ENCODE measurements around the gene LDLRAD4.

Gene LDLRAD4

DNA sequence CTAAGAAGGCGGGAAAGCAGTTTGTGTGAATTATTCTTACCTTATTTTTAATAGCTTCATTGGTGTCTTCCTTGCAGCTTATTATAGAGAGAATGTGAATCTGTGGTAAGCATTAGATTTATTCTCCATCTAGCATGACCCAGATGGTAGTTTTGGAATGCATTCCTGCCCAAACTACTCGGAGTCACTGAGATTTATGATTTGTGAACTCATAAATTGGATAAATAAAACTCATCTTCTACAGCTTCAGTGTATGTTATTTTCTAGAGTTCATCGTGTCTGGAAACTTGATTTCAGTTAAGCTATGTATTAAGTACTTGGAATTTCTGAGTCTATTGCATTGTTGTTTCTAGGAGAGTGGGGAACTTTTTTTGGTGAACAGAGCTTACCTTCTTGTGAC, 337.3 kb downstream of the LDLRAD4 start:
- Mint-ChIP-seq H3K36me3 (no peaks in the 10 kb centered on the region), H3K4me3 (no peak overlapping the region), H3K9me3 (no peaks in the 10 kb centered on the region), H3K27ac (peak overlapping the region; percentile 16), H3K4me1 (peaks cover 13% of the 10 kb centered on the region)
- ATAC-seq (no peak), DNase-seq (ENCODE audit: low spot score in 2 of 2) (no peak)

DNA sequence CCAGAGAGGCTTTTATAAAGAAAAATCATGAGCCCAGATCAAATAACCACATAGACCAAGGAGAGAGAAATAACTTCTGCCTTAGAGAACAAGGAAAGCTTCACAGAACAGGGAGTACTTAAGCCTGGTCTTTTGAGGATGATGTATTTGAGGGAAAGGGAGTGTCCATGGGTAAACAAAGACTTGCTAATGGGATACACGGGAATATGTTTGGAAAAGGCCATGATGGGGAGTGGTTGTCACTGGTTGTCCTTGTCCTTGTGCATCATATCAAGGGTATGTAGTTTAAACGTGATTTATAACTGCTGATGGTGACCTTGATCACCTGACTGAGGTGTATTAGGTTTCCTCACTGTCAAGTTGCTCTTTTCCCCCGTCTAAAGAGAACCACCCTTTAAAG, 337.9 kb downstream of the LDLRAD4 start:
- DNase-seq (ENCODE audit: low spot score in 2 of 2) (no peak), ATAC-seq (no peak)
- Mint-ChIP-seq H3K27ac (peak overlapping the region; percentile 16), H3K4me3 (no peak overlapping the region), H3K4me1 (peaks cover 14% of the 10 kb centered on the region), H3K36me3 (no peaks in the 10 kb centered on the region), H3K9me3 (no peaks in the 10 kb centered on the region)

GRCh38 chr18:13558124-13558523, 339.6 kb downstream of the LDLRAD4 start:
- DNase-seq (ENCODE audit: low spot score in 2 of 2) = no peak
- Mint-ChIP-seq H3K36me3 (no peaks in the 10 kb centered on the region), H3K27ac (peak overlapping the region; percentile 84), H3K4me1 (peaks cover 27% of the 10 kb centered on the region), H3K9me3 (no peaks in the 10 kb centered on the region), H3K4me3 (no peak overlapping the region)
- ATAC-seq = peak; percentile 59

- DNase-seq (ENCODE audit: low spot score in 2 of 2) = no peak
- Mint-ChIP-seq H3K4me3 (no peak overlapping the region), H3K4me1 (peaks cover 32% of the 10 kb centered on the region), H3K9me3 (no peaks in the 10 kb centered on the region), H3K27ac (no peak overlapping the region), H3K36me3 (no peaks in the 10 kb centered on the region)
- ATAC-seq = no peak
Observed at GRCh38 chr18:13558790-13559189, 340.2 kb downstream of the LDLRAD4 start.

- H3K9me3 Mint-ChIP-seq = no peaks in the 10 kb centered on the region
- peak overlapping the region; percentile 5 for H3K27ac Mint-ChIP-seq
- no peak for DNase-seq (ENCODE audit: low spot score in 2 of 2)
- no peaks in the 10 kb centered on the region for H3K36me3 Mint-ChIP-seq
- no peak for ATAC-seq
- no peak overlapping the region for H3K4me3 Mint-ChIP-seq
- peaks cover 40% of the 10 kb centered on the region for H3K4me1 Mint-ChIP-seq
Observed at GRCh38 chr18:13559754-13560153, 341.2 kb downstream of the LDLRAD4 start.

- peaks cover 42% of the 10 kb centered on the region for H3K4me1 Mint-ChIP-seq
Observed at GRCh38 chr18:13560306-13560705, 341.7 kb downstream of the LDLRAD4 start.

GRCh38 chr18:13562494-13563029, 344.0 kb downstream of the LDLRAD4 start:
- H3K4me3 Mint-ChIP-seq = peak overlapping the region; percentile 73
- DNase-seq (ENCODE audit: low spot score in 2 of 2) = peak; percentile 64 to 89
- peak; percentile 93 for ATAC-seq
- peak overlapping the region; percentile 98 for H3K27ac Mint-ChIP-seq
- no peaks in the 10 kb centered on the region for H3K36me3 Mint-ChIP-seq
- peaks cover 62% of the 10 kb centered on the region for H3K4me1 Mint-ChIP-seq
- H3K9me3 Mint-ChIP-seq = no peaks in the 10 kb centered on the region

More at GRCh38 chr18:13560306-13560705, 341.7 kb downstream of the LDLRAD4 start:
- no peak for ATAC-seq
- H3K4me3 Mint-ChIP-seq = no peak overlapping the region
- no peaks in the 10 kb centered on the region for H3K9me3 Mint-ChIP-seq
- no peaks in the 10 kb centered on the region for H3K36me3 Mint-ChIP-seq
- DNase-seq (ENCODE audit: low spot score in 2 of 2) = no peak
- H3K27ac Mint-ChIP-seq = peak overlapping the region; percentile 5

GRCh38 chr18:13563390-13563805, 344.8 kb downstream of the LDLRAD4 start:
- Mint-ChIP-seq H3K36me3 (no peaks in the 10 kb centered on the region), H3K9me3 (no peaks in the 10 kb centered on the region), H3K27ac (peak overlapping the region; percentile 98), H3K4me1 (peaks cover 66% of the 10 kb centered on the region), H3K4me3 (peak overlapping the region; percentile 73)
- ATAC-seq (no peak), DNase-seq (ENCODE audit: low spot score in 2 of 2) (no peak)

DNA sequence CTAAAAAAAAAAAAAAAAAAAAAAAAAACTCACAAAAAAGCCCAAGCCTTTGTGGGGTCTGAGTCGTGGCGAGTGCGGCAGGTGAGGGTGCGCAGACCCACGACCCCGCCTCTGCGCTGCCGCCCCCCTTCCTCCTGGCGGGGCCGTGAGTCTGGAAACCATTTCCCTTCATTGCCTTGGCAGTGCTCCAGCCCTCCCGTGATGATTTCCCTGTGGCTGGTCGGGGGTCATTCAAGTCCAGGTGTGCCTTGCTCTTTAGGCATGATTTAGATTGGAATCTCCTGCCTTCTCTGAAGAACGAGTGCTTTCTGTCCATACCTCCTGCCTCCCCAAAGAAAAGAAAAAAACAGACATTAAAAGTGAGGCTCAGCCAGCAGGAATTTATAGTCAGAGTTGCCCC, 346.0 kb downstream of the LDLRAD4 start:
- Mint-ChIP-seq H3K4me3 (no peak overlapping the region), H3K27ac (peak overlapping the region; percentile 98)

GRCh38 chr18:13565228-13565627, 346.7 kb downstream of the LDLRAD4 start:
- Mint-ChIP-seq H3K36me3 (peaks cover 4% of the 10 kb centered on the region), H3K27ac (peak overlapping the region; percentile 90), H3K9me3 (no peaks in the 10 kb centered on the region), H3K4me1 (peaks cover 81% of the 10 kb centered on the region), H3K4me3 (no peak overlapping the region)
- ATAC-seq (no peak), DNase-seq (ENCODE audit: low spot score in 2 of 2) (no peak)

More for the DNA sequence above, 346.0 kb downstream of the LDLRAD4 start:
- Mint-ChIP-seq H3K4me1 (peaks cover 75% of the 10 kb centered on the region), H3K36me3 (peaks cover 4% of the 10 kb centered on the region), H3K9me3 (no peaks in the 10 kb centered on the region)
- DNase-seq (ENCODE audit: low spot score in 2 of 2) (no peak), ATAC-seq (no peak)

GRCh38 chr18:13566941-13567746, 348.6 kb downstream of the LDLRAD4 start:
- ATAC-seq = peak; percentile 69
- H3K27ac Mint-ChIP-seq = peak overlapping the region; percentile 90
- peak overlapping the region; percentile 65 for H3K4me3 Mint-ChIP-seq
- peaks cover 82% of the 10 kb centered on the region for H3K4me1 Mint-ChIP-seq
- H3K9me3 Mint-ChIP-seq = no peaks in the 10 kb centered on the region
- peak in 1 of 2 donors; percentile 77 for DNase-seq (ENCODE audit: low spot score in 2 of 2)
- peaks cover 4% of the 10 kb centered on the region for H3K36me3 Mint-ChIP-seq

- H3K4me3 Mint-ChIP-seq = peak overlapping the region; percentile 65
- peak overlapping the region; percentile 90 for H3K27ac Mint-ChIP-seq
- DNase-seq (ENCODE audit: low spot score in 2 of 2) (no peak), ATAC-seq (peak; percentile 70)
- no peaks in the 10 kb centered on the region for H3K9me3 Mint-ChIP-seq
- peaks cover 67% of the 10 kb centered on the region for H3K4me1 Mint-ChIP-seq
- H3K36me3 Mint-ChIP-seq = peaks cover 4% of the 10 kb centered on the region
Observed at GRCh38 chr18:13568443-13569392, 350.2 kb downstream of the LDLRAD4 start.

DNA sequence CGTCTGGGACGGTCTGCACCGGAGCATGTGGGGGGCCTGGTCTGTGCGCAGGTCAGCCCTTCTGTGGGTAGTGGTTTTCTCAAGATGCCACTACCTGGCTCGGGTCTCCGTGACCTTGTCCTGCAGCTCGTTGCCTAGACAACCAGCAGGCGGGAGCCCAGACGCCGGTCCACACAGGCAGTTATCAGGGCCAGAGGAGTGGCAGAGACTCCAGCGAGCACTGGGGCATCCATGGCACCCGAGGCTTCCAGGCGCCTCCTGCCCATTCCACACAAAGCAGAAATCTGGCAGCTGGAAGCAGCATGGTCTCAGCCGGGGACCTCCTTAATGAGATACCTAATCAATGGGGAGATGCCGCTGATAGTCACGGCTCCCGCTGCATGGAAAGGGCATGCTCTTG, 351.7 kb downstream of the LDLRAD4 start:
- H3K4me1 Mint-ChIP-seq = peaks cover 66% of the 10 kb centered on the region
- H3K4me3 Mint-ChIP-seq = no peak overlapping the region
- H3K27ac Mint-ChIP-seq = no peak overlapping the region
- H3K36me3 Mint-ChIP-seq = peaks cover 4% of the 10 kb centered on the region
- no peak for ATAC-seq
- no peak for DNase-seq (ENCODE audit: low spot score in 2 of 2)
- H3K9me3 Mint-ChIP-seq = no peaks in the 10 kb centered on the region

- peaks cover 4% of the 10 kb centered on the region for H3K36me3 Mint-ChIP-seq
- peak; percentile 62 for ATAC-seq
- peak overlapping the region; percentile 31 for H3K4me3 Mint-ChIP-seq
- no peaks in the 10 kb centered on the region for H3K9me3 Mint-ChIP-seq
- peaks cover 67% of the 10 kb centered on the region for H3K4me1 Mint-ChIP-seq
- DNase-seq (ENCODE audit: low spot score in 2 of 2) = no peak
- peak overlapping the region; percentile 44 for H3K27ac Mint-ChIP-seq
Observed at GRCh38 chr18:13570856-13571495, 352.4 kb downstream of the LDLRAD4 start.

GRCh38 chr18:13572148-13572547, 353.6 kb downstream of the LDLRAD4 start:
- Mint-ChIP-seq H3K4me1 (peaks cover 67% of the 10 kb centered on the region), H3K27ac (no peak overlapping the region), H3K4me3 (no peak overlapping the region), H3K36me3 (peaks cover 4% of the 10 kb centered on the region), H3K9me3 (no peaks in the 10 kb centered on the region)
- DNase-seq (ENCODE audit: low spot score in 2 of 2) = no peak
- no peak for ATAC-seq
